ENCODE measurements around the gene SET.
A peak's percentile ranks its signal among the peaks of the same experiment; 100 is the strongest.

DNA sequence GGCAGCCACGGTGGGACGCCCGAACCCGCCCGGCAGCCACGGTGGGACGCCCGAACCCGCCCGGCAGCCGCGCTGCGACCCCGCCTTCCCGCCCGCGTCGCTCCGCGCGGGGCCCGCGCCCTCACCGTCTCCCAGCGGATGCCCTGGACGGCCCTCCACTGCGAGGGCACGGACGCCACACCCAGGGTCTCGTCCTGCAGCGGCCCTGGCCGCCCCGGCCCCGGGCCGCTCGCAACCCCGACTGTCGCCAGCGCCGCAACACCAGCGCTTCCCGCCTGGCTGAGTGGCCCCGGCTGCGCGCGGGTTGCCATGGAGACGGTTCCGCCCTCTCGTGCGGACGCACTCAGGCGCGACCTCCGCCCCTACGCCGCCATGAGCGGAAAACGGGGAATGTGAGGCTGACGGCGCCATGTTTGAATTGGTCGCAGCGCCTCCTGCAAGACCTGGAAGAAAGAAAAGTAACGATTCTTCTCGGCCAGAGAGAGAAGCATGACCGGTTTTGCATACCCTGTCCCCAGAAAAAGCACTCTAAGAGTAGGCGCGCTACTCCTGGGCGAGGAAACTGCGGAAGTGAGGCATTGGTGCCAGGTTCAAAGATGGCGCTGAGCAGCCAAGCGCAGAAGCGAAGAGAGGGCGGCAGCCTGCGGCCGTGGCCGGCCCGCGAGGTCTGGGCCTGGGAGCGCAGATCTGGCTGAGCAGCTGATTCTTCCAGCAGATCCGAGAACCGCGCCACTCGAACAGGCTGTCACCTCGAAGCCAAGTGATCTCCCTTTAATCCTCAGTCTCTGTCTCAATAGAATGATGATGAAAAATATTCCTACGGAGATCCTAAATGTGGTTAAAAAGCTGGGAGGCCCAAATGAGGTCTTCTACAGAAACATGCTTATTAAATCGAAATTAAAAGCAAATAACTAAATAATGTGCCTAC, 32.3 kb upstream of the SET start, which contains the start of gene DYNC2I2:
- TF ChIP-seq, protein P1, sequence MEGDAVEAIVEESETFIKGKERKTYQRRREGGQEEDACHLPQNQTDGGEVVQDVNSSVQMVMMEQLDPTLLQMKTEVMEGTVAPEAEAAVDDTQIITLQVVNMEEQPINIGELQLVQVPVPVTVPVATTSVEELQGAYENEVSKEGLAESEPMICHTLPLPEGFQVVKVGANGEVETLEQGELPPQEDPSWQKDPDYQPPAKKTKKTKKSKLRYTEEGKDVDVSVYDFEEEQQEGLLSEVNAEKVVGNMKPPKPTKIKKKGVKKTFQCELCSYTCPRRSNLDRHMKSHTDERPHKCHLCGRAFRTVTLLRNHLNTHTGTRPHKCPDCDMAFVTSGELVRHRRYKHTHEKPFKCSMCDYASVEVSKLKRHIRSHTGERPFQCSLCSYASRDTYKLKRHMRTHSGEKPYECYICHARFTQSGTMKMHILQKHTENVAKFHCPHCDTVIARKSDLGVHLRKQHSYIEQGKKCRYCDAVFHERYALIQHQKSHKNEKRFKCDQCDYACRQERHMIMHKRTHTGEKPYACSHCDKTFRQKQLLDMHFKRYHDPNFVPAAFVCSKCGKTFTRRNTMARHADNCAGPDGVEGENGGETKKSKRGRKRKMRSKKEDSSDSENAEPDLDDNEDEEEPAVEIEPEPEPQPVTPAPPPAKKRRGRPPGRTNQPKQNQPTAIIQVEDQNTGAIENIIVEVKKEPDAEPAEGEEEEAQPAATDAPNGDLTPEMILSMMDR (IDR thresholded peaks at IDR 0.05) = no peak
- TF ChIP-seq POLR2AphosphoS5 (IDR thresholded peaks at IDR 0.05; ENCODE audit: low read depth, low read length) (peak; percentile 54; the same call in 1 of the 2 replicates), SIN3A (IDR thresholded peaks at IDR 0.05; ENCODE audit: borderline replicate concordance, insufficient read depth, low read depth, low read length) (peak; percentile 81; the same call in 1 of the 2 replicates)
